A673 (cell line): ENCODE measurements around the gene COL13A1. TPM values are rescaled to one million over a fixed set of nuclear protein-coding genes. Genes with fewer than 3 reads are reported as not detected.

Experiments used
- BruUV-seq: library from RNA; stranded (reverse); fragments of 400-500 nt; replicated peaks from 2 replicates; lab custom pipeline; 2021; lab: Mats Ljungman, UMichigan
- CTCF ChIA-PET: fragments of 300-600 bp; sonication (Branson Sonifier 250); formaldehyde crosslinking; loops from one replicate; lab custom pipeline; 2022; ENCODE audit warnings: antibody characterized with exemption; lab: Charles Lee
- POLR2A ChIA-PET: fragments of 300-600 bp; sonication (Branson Sonifier 250); formaldehyde crosslinking; loops from one replicate; lab custom pipeline; 2022; ENCODE audit warnings: antibody characterized with exemption; ENCODE audit not compliant: low non-redundant PET; lab: Charles Lee
- DNase-seq: peaks from one replicate; pipeline ENCODE4 v3.0.0-alpha.2; 2015; ENCODE audit warnings: low spot score
- H3K27ac ChIP-seq: fragments of 200-600 bp; sonication (generic); 2 replicates; pipeline ENCODE4 v1.5.1; 2016; ENCODE audit warnings: mixed run types, low read depth, mild to moderate bottlenecking, mixed read lengths, antibody characterized with exemption, low read length; ENCODE audit not compliant: poor library complexity, severe bottlenecking
- H3K27me3 ChIP-seq: fragments of 200-600 bp; sonication (generic); replicated peaks from 2 replicates; pipeline ENCODE4 v1.6.1; 2017; ENCODE audit warnings: mixed run types, low read depth, mild to moderate bottlenecking, mixed read lengths, antibody characterized with exemption, low read length; ENCODE audit not compliant: insufficient read depth, poor library complexity
- H3K36me3 ChIP-seq: fragments of 200-600 bp; sonication (generic); 2 replicates; pipeline ENCODE4 v1.6.1; 2016; ENCODE audit warnings: mixed run types, mild to moderate bottlenecking, mixed read lengths, antibody characterized with exemption, low read length; ENCODE audit not compliant: insufficient read depth, poor library complexity, severe bottlenecking
- H3K4me1 ChIP-seq: fragments of 200-600 bp; sonication (generic); 2 replicates; pipeline ENCODE4 v1.6.1; 2017; ENCODE audit warnings: mixed run types, mild to moderate bottlenecking, mixed read lengths, antibody characterized with exemption, low read length; ENCODE audit not compliant: insufficient read depth, poor library complexity, severe bottlenecking
- H3K4me3 ChIP-seq: fragments of 200-600 bp; sonication (generic); 2 replicates; pipeline ENCODE4 v1.5.1; 2016; ENCODE audit warnings: low read depth, mixed run types, mild to moderate bottlenecking, mixed read lengths, low read length; ENCODE audit not compliant: poor library complexity, severe bottlenecking
- H3K9me3 ChIP-seq: fragments of 200-600 bp; sonication (generic); 2 replicates; pipeline ENCODE4 v1.6.1; 2016; ENCODE audit warnings: mixed run types, low read depth, mild to moderate bottlenecking, mixed read lengths, antibody characterized with exemption, low read length; ENCODE audit not compliant: poor library complexity, severe bottlenecking
- CTCF ChIP-seq: fragments of 300-800, 200-600 bp; sonication (generic); conservative IDR thresholded peaks from 2 replicates; pipeline ENCODE4 v1.5.1; 2017; ENCODE audit warnings: low read depth, mild to moderate bottlenecking, antibody characterized with exemption, low read length, moderate library complexity, mixed read lengths
- EZH2 ChIP-seq: fragments of 200-600 bp; sonication (generic); IDR thresholded peaks from 2 replicates; pipeline ENCODE4 v1.6.1; 2017; ENCODE audit warnings: borderline replicate concordance, low read depth, mild to moderate bottlenecking, mixed read lengths, antibody characterized with exemption, low read length; ENCODE audit not compliant: poor library complexity, severe bottlenecking
- intact Hi-C: fragments of 100-400 bp; cut with micrococcal nuclease; formaldehyde crosslinking; loops from one replicate; pipeline ENCODE4 v1.10.0; 2022; ENCODE audit not compliant: unreplicated experiment
- total RNA-seq: library from RNA; stranded (reverse); gene quantifications from 2 replicates; pipeline ENCODE4 v1.2.3, GENCODE V29; 2021

The COL13A1 gene
- total RNA-seq, 1 experiment from 2014 or later = 2.0 TPM

- no TSS peak for BruUV-seq
- H3K36me3 ChIP-seq = no peaks in the 10 kb centered on the region
- no peaks in the 10 kb centered on the region for H3K27me3 ChIP-seq
- CTCF ChIA-PET = no interaction called here
- POLR2A ChIA-PET = no interaction called here
- no peaks in the 10 kb centered on the region for H3K9me3 ChIP-seq
- H3K4me1 ChIP-seq = no peaks in the 10 kb centered on the region
- no peak overlapping the region for H3K4me3 ChIP-seq
- TF ChIP-seq EZH2 = no peak
- TF ChIP-seq CTCF = no peak
- no peak overlapping the region for H3K27ac ChIP-seq
- intact Hi-C loops = no loop called here
- no peak for DNase-seq
Observed at GRCh38 chr10:69819716-69820506, 18.2 kb downstream of the COL13A1 start.

GRCh38 chr10:69820817-69821216 lies 19.1 kb downstream of the COL13A1 start:
- no peak for TF ChIP-seq CTCF
- no peak for TF ChIP-seq EZH2
- Histone ChIP-seq H3K27ac (no peak overlapping the region), H3K9me3 (no peaks in the 10 kb centered on the region), H3K4me3 (no peak overlapping the region), H3K4me1 (no peaks in the 10 kb centered on the region), H3K27me3 (no peaks in the 10 kb centered on the region), H3K36me3 (no peaks in the 10 kb centered on the region)
- ChIA-PET CTCF (no interaction called here), POLR2A (no interaction called here)
- no TSS peak for BruUV-seq
- no peak for DNase-seq
- intact Hi-C loops = no loop called here

- no peak for DNase-seq
- no peak overlapping the region for H3K27ac ChIP-seq
- no peak for TF ChIP-seq CTCF
- no peak for TF ChIP-seq EZH2
- POLR2A ChIA-PET = no interaction called here
- H3K9me3 ChIP-seq = no peaks in the 10 kb centered on the region
- no TSS peak for BruUV-seq
- H3K27me3 ChIP-seq = no peaks in the 10 kb centered on the region
- H3K4me3 ChIP-seq = no peak overlapping the region
- intact Hi-C loops = no loop called here
- no peaks in the 10 kb centered on the region for H3K36me3 ChIP-seq
- CTCF ChIA-PET = no interaction called here
- no peaks in the 10 kb centered on the region for H3K4me1 ChIP-seq
Observed at GRCh38 chr10:69825604-69826003, 23.9 kb downstream of the COL13A1 start.
